CD4-positive, alpha-beta T cell treated with Interleukin-21 for 1 hour (primary cell): ENCODE results near the gene TMEM252.

Experiments used
- DNase-seq: peaks from one replicate; pipeline ENCODE4 v3.0.0-alpha.2; 2020

The TMEM252 gene

GRCh38 chr9:68540712-68541535, at the start of gene TMEM252:
Gene TMEM252, minus strand, starts transcription at chr9:68540883. Its CDS starts 69 bp downstream, at chr9:68540814.
- no peak for DNase-seq

- DNase-seq: no peak
Observed at GRCh38 chr9:68585034-68585761, 44.5 kb upstream of the TMEM252 start.

GRCh38 chr9:68584189-68585033, 43.7 kb upstream of the TMEM252 start:
- DNase-seq: peak; percentile 81

GRCh38 chr9:68581696-68582095, 41.0 kb upstream of the TMEM252 start:
- DNase-seq: no peak

GRCh38 chr9:68577774-68578591, 37.3 kb upstream of the TMEM252 start:
- DNase-seq: no peak

GRCh38 chr9:68575817-68576216, 35.1 kb upstream of the TMEM252 start:
- DNase-seq: no peak

GRCh38 chr9:68574150-68574549, 33.5 kb upstream of the TMEM252 start:
- no peak for DNase-seq

GRCh38 chr9:68567565-68567964, 26.9 kb upstream of the TMEM252 start:
- no peak for DNase-seq

- no peak for DNase-seq
Observed at GRCh38 chr9:68562461-68562860, 21.8 kb upstream of the TMEM252 start.

- DNase-seq: peak; percentile 42
Observed at GRCh38 chr9:68560071-68560844, 19.6 kb upstream of the TMEM252 start.

GRCh38 chr9:68558545-68558944, 17.9 kb upstream of the TMEM252 start:
- DNase-seq: no peak

- no peak for DNase-seq
Observed at GRCh38 chr9:68555437-68556150, 14.9 kb upstream of the TMEM252 start.

GRCh38 chr9:68552700-68553476, 12.2 kb upstream of the TMEM252 start:
- DNase-seq: no peak

GRCh38 chr9:68551191-68551590, 10.5 kb upstream of the TMEM252 start:
- DNase-seq: no peak

GRCh38 chr9:68548241-68548640, 7.6 kb upstream of the TMEM252 start:
- DNase-seq: no peak

- no peak for DNase-seq
Observed at GRCh38 chr9:68547417-68547816, 6.7 kb upstream of the TMEM252 start.

- peak; percentile 4 for DNase-seq
Observed at GRCh38 chr9:68546596-68547390, 6.1 kb upstream of the TMEM252 start.

GRCh38 chr9:68545033-68545705, 4.5 kb upstream of the TMEM252 start:
- DNase-seq: no peak

GRCh38 chr9:68541568-68541967, 885 bp upstream of the TMEM252 start:
- no peak for DNase-seq
